GM12801 (cell line): ENCODE data around the gene CHMP5.

Experiments
- CTCF ChIP-seq: IDR thresholded peaks from one replicate; pipeline ENCODE4 v1.5.1; 2011; ENCODE audit warnings: control low read depth; ENCODE audit not compliant: insufficient read length; ENCODE audit errors: extremely low read depth

The CHMP5 gene

DNA sequence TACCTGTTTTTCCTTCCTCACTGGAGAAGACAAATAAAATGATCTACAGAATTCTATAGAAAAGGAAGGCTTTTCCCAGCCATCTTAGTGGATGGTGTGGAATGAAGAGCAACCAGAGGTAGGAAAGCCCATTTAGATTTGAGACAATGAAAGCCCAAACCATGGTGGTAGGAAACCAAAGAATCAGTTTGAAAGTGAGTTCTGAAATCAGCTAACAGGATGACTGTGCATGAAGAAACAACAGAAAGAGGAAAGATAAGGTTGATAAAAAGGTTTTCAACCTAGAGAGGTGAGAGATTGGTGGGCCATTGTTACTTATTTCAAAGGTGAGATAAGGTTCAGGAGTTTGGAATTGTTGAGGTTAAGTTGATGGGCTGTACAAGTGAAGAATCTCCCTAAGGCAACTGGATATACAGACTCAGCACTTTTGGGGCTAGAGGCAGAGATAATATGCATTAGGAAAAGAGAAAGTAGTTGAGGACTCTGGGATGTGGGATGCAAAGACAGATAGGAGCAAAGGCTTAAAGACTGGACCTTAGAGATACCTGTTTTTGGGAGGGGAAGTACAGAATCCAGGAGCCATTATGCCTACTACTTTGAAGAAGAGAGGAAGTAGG is 2.4 kb downstream of the CHMP5 start:
- no peak for TF ChIP-seq CTCF

- TF ChIP-seq CTCF, result no peak
Observed at GRCh38 chr9:33270146-33270545, 5.3 kb downstream of the CHMP5 start.

DNA sequence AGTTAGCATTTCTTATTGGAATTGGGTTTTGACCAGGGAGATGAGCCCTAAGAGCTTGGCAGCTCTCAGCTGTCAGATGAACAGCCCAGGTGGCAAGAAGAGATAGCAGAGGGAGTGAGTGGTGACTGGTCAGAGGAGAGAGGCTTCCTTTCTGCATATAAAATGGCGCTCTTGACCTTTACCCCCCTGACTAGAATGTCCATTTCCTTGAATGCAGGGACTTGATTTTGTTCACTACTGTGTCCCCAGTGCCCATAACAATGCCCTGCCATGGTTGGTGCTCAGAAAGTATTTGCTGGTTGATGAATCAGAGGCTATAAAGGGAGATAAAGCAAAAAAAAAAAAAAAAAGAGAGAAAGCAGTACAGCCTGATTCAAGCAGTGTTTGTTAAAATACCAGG is 7.2 kb downstream of the CHMP5 start:
- TF ChIP-seq CTCF, result no peak

- no peak for TF ChIP-seq CTCF
Observed at GRCh38 chr9:33273266-33273971, 8.6 kb downstream of the CHMP5 start.

DNA sequence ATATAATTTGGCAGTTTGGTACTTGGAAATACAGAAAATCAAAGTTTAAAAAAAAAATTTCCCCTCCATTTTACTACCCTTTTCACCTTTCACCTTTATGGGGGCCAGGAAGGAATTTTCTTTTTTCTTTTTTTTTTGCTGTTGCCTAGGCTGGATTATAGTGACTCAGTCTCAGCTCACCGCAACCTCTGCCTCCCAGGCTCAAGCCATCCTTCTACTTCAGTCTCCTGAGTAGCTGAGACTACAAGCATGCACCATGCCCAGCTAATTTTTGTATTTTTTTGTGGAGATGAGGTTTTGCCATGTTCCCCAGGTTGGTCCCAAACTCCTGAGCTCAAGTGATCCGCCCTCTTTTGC is 9.1 kb downstream of the CHMP5 start:
- TF ChIP-seq CTCF, result no peak

DNA sequence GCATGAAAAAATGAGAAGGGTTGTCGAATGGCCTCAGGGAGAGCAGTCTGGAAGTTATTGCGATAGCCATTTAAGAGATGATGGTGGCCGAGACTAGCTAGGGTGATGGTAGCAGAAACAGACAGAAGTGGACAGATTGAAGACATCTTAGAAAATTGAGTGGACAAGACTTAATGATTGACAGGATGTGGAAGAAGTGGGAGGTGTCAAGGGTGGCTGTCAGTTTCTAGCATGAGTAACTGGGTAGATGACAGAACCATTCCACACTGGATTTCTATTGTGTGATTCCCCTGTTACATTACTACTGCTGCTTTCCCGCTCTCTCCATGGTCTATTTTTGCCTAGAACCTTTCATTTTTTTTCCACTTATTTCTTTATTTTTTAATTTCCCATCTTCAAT is 12.6 kb downstream of the CHMP5 start:
- TF ChIP-seq CTCF, result no peak

DNA sequence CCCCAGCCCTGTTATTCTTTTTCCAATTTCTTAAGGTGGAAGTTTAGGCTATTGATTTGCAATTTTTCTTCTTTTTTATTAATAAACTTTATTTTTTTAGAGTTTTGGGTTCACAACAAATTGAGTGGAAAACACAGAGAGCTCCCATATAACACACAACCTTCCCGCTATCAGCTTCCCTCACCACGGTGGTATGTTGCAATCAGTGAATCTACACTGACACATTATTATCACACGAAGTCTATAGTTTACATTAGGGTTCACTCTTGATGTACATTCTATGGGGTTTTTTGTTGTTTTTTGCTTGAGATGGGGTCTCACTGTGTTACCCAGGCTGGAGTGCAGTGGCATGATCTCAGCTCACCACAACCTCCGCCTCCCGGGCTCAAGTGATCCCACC is 20.7 kb downstream of the CHMP5 start:
- TF ChIP-seq CTCF, result no peak
